NCI-H1436 (cell line): ENCODE data around the gene RABGAP1L.
"Not testable (repeated sequence)": the region's sequence is repeated elsewhere in the genome, so short reads cannot be mapped to it uniquely, and the experiment has no call there.

Experiments
- DNase-seq: peaks from one replicate; lab custom pipeline; 2025; lab: John Stamatoyannopoulos, UW

RABGAP1L gene

GRCh38 chr1:174999216-174999935 is 840.1 kb downstream of the RABGAP1L start:
- peak; percentile 97 for DNase-seq

GRCh38 chr1:174999936-175000696 is 840.8 kb downstream of the RABGAP1L start, which contains the start of gene CACYBP:
CACYBP (plus strand) TSS chr1:174999947; CDS start chr1:175000181, 234 bp downstream.
- DNase-seq = no peak

GRCh38 chr1:175000697-175001187 is 841.4 kb downstream of the RABGAP1L start:
- no peak for DNase-seq

DNA sequence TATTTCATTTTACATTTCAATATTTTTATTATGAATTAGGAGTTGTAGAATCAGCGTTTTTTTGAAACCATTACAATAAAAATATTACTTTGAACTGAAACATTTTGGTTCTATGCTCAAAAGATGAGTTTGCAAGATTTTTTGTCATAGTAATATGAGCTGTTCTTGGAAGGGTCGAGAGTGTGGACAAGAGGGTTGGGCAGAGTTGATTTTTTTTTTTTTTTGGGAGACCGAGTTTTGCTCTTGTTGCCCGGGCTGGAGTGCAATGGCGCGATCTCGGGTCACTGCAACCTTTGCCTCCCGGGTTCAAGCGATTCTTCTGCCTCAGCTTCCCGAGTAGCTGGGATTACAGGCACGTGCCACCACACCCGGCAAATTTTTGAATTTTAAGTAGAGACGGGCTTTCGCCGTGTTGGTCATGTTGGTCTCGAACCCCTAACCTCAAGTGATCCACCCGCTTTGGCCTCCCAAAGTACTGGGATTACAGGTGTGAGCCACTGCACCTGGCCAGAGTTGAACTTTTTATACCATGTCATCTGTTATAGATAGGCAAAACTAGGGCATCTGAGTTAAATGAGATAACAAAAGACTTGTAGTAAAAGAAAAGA is 843.7 kb downstream of the RABGAP1L start:
- DNase-seq = no peak

DNA sequence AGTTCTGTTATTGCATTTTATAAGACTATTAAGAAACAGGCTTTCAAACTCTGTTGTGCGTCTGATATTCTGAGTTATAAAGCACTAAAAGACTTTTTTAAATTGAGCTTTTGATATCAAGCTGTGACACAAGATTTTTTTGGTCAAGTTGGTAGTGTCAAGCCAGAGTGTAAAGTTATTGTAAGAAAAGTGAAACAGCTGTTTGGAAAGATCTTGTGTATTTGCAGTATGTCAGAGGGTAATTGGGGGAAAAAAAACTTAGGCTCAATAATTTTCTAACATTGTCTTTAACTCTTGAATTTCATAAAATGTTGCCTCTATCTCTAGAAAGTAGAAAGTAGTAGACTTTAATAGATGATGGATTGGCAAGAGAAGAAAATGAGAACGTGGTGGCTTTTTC is 844.2 kb downstream of the RABGAP1L start:
- no peak for DNase-seq

GRCh38 chr1:175005085-175005783 is 845.9 kb downstream of the RABGAP1L start:
- DNase-seq = no peak

- DNase-seq = no peak
These were observed 850.2 kb downstream of the RABGAP1L start for GRCh38 chr1:175009532-175009931.

DNA sequence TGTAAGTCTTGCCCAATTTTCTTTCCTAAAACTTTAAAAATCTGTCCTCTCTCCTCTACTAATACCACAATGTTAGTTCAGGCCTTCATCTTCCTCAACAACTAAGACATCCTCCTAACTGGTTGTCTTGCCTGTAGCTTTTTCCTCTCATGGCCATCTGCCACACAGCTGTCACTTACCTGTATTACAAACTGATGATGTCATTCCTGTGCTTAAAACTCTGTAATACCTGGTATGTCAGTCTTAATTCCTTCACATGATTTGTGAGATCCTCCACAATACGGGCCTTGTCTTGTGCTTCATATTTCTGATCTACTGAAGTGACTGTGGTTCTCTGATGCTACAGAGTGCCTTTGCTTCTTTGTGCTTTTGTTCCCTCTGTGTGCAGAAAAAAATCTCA is 854.1 kb downstream of the RABGAP1L start:
- DNase-seq = no peak

DNA sequence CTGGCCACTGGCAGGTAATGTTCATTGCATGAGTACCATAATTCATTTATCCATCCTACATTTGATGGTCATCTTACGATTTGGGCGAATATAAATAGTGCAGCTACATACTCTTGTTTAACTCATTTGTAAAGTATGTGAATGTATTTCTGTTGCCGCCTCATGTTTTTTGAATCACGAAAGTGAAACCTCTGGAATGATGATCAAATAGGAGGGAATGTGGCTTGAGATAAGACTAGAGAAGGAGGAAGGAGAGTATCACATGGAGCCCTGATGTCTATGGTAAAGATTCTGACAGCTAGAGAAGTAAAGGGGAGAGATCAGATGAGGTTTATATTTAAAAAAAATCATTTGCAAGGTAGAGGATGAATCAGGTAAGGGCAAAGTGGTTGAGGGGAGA is 855.9 kb downstream of the RABGAP1L start:
- DNase-seq = no peak

DNA sequence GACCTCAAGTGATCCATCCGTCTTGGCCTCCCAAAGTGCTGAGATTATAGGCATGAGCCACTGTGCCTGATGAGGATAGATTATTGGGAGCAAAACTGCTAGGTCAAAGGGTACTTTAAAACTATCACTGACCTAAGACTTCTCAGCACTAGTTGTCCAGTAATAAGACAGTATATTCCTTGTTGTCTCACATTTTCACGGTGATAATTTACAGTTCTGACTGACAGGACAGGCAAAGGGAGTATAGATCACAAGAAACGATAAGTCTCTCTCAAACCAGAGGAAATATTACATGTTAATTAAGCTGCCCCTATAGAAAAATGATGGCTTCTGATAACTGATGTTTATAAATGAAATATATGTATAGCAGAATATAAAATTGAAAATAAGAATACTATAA is 860.2 kb downstream of the RABGAP1L start:
- DNase-seq = no peak

DNA sequence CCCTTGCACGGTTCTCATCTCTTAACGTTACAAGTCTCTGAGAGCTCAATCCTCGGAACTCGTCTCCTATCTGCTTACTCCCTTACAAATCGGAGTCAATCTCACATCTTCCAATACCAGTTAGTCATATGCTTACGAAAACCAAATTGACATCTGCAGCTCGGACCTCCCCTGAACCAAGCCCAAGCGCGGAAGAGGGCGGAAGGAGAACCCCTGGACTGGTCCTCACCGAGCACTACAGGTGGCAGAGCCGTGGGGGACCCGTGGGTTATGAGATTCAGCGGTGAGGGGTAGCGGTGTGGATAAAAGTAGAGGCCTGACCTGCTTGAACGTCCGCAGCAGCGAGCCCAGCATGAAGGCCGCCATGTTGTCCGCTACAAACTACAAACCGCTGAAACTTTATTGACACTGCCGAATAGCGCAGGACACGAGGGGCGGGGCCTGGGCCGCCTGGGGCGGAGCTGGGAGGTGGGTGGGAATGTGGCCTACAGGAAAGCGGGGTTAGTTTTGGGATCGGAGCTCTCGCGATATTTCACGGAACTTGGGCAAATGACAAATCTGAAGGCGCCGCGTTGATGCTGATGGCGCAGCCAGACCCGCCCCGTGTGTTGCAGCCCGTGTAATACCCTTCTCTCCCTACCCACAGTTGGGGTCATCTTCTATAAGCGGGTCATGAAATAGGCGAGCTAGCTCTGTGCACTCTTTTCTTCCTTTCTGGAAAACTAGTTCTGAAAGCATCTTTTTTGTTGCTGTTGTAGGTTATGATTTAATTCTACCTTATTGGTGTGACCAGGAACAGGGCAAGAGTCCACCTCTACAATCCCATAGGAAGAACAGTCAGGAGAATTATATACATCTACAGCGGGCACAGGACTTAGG is 864.0 kb downstream of the RABGAP1L start, which contains the start of gene MRPS14:
MRPS14 (minus strand) TSS at position 383 of the 879 bp plus-strand sequence; CDS start at position 366, 17 bp downstream.
- DNase-seq = peak; percentile 98

- not testable (repeated sequence) for DNase-seq
These were observed 864.6 kb downstream of the RABGAP1L start for GRCh38 chr1:175023922-175024242.

GRCh38 chr1:175024773-175025172 is 865.5 kb downstream of the RABGAP1L start:
- DNase-seq = no peak

DNA sequence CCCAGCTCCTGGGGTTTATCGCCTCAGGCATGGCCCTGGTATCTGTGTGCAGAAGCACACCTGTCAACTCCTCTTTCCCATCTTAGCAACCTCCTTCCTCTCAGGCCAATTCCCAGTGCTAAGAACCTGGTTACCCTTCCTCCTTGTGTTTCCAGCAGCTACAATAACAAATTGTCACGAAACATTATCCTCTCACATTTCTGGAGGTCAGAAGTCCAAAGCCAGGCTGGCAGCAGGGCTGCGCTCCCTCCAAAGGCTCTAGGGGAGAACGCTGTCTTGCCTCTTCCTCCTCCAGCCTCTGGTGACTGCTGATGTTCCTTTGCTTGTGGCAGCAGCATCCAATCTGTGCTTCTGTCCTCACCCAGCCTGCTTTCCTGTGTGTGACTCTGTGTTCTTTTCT is 874.6 kb downstream of the RABGAP1L start:
- DNase-seq = no peak

- DNase-seq = no peak
These were observed 875.5 kb downstream of the RABGAP1L start for GRCh38 chr1:175034775-175035174.

- DNase-seq = no peak
These were observed 876.5 kb downstream of the RABGAP1L start for GRCh38 chr1:175035865-175036264.

- DNase-seq = no peak
These were observed 877.2 kb downstream of the RABGAP1L start for GRCh38 chr1:175036476-175036875.

- DNase-seq = no peak
These were observed 878.1 kb downstream of the RABGAP1L start for GRCh38 chr1:175037416-175037815.

DNA sequence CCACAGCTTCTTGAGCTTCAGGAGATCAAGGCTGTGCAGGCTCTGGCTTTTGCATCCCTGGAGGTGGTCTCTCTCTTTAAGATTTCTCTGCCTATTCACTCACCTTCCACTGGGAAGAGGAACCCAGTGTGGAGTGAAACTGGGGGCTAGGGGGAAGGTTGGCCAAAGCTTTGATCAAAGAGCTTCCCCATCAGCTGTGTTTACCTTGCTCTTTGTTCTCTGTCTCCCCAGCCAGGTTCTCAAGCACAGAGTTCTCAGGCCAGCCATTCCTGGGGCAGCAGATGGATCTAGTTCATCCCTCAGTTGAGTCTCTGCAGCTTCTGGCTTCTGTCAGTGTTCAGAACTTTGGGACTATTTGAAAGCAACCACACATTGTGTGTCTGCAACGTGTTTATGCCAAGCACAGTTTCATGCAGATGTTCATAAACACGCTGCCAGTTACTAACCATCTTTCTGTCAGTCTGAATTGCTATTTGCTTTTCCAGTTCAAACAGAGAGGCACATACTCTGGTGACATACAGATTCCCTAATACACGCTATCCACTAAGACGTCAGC is 881.1 kb downstream of the RABGAP1L start:
- no peak for DNase-seq

- DNase-seq = no peak
These were observed 883.3 kb downstream of the RABGAP1L start for GRCh38 chr1:175042650-175043049.

- no peak for DNase-seq
These were observed 884.5 kb downstream of the RABGAP1L start for GRCh38 chr1:175043824-175044223.
